ENCODE data around the gene LACC1. TPM values are rescaled to one million over a fixed set of nuclear protein-coding genes. Genes with fewer than 3 reads are reported as not detected.

Gene LACC1
- total RNA-seq, 1 donor from 2014 or later = 3.5 TPM

DNA sequence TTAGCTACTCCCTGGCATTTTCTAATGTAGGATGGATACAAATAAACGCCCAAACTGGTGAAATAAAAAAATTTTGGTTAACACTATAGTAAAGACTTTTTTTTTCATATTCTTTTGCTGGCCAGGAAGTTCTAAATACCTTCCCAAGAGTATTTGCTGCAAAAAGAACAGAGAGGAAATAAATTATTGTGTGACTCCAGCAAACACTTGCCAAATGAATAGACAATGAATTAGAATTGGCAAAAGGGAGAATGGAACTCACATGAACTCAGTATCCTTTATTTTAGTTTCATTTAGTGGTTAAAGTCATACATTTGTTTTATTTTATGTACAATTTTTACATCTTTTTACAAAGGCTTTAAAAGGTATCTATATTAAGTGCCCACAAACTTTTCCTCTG is 58.1 kb downstream of the LACC1 start:
- TF ChIP-seq, protein P1, sequence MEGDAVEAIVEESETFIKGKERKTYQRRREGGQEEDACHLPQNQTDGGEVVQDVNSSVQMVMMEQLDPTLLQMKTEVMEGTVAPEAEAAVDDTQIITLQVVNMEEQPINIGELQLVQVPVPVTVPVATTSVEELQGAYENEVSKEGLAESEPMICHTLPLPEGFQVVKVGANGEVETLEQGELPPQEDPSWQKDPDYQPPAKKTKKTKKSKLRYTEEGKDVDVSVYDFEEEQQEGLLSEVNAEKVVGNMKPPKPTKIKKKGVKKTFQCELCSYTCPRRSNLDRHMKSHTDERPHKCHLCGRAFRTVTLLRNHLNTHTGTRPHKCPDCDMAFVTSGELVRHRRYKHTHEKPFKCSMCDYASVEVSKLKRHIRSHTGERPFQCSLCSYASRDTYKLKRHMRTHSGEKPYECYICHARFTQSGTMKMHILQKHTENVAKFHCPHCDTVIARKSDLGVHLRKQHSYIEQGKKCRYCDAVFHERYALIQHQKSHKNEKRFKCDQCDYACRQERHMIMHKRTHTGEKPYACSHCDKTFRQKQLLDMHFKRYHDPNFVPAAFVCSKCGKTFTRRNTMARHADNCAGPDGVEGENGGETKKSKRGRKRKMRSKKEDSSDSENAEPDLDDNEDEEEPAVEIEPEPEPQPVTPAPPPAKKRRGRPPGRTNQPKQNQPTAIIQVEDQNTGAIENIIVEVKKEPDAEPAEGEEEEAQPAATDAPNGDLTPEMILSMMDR (conservative IDR thresholded peaks at IDR 0.05; ENCODE audit: low read depth, low read length) = no peak
- DNase-seq (ENCODE audit: low read depth) = no peak

DNA sequence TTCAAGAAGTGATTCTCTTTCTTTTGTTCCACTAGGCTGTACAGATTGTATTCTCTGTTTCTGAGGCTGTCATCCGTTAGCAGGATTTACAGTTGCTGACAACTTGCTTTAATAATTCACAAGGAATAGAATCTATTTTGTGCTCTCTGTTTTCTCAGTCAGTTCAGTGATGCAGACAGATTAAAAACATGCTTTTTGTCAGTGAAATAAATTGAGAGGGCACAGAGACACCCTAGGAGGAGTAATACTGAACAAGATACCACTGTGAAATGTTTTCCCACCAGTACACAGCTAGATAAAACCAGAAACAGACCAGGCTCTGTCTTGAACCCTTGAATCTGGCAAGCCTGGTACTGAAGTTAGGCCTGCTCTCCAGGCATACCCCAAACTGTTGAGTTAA is 58.7 kb downstream of the LACC1 start:
- TF ChIP-seq, protein P1 (conservative IDR thresholded peaks at IDR 0.05; ENCODE audit: low read depth, low read length) = no peak
- DNase-seq (ENCODE audit: low read depth) = no peak

More for the DNA sequence above, 58.1 kb downstream of the LACC1 start:
- no peak overlapping the region for H3K4me3 ChIP-seq (ENCODE audit: low read depth, low read length)

DNA sequence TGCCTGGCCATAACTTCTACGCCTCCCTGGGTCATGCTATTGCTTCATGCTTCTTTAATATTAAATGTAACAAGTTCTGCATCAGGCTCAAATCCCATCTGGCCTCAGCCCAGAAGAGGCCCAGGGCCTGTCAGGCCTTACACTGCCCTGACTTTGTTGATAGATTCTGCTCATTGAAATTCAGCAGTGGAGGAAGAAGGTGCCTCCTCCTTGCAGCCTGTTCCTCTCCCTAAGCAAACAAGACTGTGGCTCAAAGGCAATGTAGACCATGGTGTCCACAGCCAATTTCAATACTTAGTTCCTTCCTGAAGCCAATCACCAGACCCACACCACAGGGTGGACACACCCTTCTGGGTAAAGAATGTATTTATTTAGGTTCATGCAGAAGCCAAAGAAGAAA is 59.4 kb downstream of the LACC1 start:
- DNase-seq (ENCODE audit: low read depth) = no peak
- H3K4me3 ChIP-seq (ENCODE audit: low read depth, low read length) = no peak overlapping the region
- TF ChIP-seq, protein P1 (conservative IDR thresholded peaks at IDR 0.05; ENCODE audit: low read depth, low read length) = no peak

More for the DNA sequence above, 58.7 kb downstream of the LACC1 start:
- no peak overlapping the region for H3K4me3 ChIP-seq (ENCODE audit: low read depth, low read length)

DNA sequence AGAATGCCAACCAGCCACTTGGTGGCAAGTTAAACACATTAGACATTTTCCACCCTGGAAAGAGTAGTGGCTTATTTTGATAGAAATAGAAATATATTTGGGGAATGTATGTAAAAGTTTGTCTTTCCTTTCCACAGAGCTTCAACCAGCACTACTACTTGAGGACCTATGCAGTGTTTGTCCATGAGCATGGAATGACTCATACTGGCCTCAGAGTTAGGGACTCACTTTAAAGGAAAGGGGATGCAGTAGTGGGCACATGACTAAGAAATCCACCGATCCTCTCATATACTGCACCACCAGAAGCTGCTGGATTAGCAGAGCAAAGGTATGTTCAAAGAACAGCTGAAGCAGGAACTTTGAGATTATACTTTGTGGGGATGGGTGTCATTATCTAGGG is 62.6 kb downstream of the LACC1 start:
- TF ChIP-seq, protein P1 (conservative IDR thresholded peaks at IDR 0.05; ENCODE audit: low read depth, low read length) = no peak
- no peak overlapping the region for H3K4me3 ChIP-seq (ENCODE audit: low read depth, low read length)
- no peak for DNase-seq (ENCODE audit: low read depth)

Other genes starting within 250 kb of the LACC1 start
- 0.17 and 1.8 TPM in 2 replicates for gene ENOX1, start 92.9 kb upstream of the LACC1 start, total RNA-seq
- 4.0 and 46.3 TPM in 2 replicates for gene CCDC122, start 164 bp upstream of the LACC1 start, total RNA-seq